NCI-H2107 treated with DMSO at 0.1 percent for 48 hours (cell line): ENCODE measurements around the gene MRPS26.
"Not testable (repeated sequence)": the region's sequence is repeated elsewhere in the genome, so short reads cannot be mapped to it uniquely, and the experiment has no call there.

Source experiments
- DNase-seq: peaks from one replicate; lab custom pipeline; 2025; ENCODE audit not compliant: unreplicated experiment; lab: John Stamatoyannopoulos, UW

Gene MRPS26

GRCh38 chr20:3072530-3073250, 26.8 kb downstream of the MRPS26 start:
- no peak for DNase-seq

DNA sequence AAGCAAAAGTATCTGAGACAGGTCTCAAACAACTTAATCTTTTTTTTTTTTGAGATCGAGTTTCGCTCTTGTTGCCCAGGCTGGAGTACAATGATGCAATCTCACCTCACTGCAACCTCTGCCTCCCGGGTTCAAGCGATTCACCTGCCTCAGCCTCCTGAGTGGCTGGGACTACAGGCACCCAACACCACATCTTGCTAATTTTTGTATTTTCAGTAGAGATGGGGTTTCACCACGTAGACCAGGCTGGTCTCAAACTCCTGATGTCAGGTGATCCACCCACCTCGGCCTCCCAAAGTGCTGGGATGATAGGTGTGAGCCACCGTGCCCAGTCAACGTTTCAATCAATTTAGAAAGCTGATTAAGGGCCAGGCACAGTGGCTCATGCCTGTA, 27.4 kb downstream of the MRPS26 start:
- peak; percentile 22 for DNase-seq

DNA sequence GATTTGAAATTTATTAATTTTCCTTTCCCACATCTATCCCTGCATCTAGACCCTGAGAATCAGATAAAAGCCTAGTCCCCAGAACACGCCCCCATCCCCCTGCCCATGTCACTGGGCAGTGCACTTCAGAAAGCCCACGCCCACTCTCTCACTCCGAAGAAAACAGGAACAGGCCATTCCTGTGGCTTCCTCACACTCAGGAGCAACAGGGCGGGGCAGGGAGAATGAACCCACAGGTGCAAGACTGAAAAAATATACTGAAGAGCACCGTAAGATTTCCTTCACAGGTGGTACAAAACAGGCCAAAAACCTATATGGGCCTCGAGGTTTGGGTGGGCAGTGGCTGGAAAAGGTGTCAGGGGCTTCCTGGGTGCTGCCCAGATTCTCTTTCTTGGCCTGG, 29.0 kb downstream of the MRPS26 start:
- DNase-seq = no peak

DNA sequence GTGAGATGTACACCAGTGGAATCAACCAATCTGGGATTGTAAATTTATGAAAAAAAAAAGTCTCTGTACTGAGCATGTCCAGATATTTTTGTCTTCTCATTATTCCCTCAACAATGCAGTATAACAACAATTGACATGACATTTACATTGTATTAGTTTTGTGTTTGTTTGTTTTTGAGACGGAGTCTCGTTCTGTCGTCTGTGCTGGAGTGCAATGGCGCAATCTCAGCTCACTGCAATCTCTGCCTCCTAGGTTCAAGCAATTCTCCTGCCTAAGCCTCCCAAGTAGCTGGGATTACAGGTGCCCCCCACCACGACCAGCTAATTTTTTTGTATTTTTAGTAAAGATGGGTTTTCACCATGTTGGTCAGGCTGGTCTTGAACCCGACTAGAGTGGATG, 29.5 kb downstream of the MRPS26 start:
- DNase-seq = not testable (repeated sequence)

GRCh38 chr20:3077618-3078134, 31.8 kb downstream of the MRPS26 start:
- DNase-seq = no peak

GRCh38 chr20:3080939-3081388, 35.1 kb downstream of the MRPS26 start:
- DNase-seq = no peak

DNA sequence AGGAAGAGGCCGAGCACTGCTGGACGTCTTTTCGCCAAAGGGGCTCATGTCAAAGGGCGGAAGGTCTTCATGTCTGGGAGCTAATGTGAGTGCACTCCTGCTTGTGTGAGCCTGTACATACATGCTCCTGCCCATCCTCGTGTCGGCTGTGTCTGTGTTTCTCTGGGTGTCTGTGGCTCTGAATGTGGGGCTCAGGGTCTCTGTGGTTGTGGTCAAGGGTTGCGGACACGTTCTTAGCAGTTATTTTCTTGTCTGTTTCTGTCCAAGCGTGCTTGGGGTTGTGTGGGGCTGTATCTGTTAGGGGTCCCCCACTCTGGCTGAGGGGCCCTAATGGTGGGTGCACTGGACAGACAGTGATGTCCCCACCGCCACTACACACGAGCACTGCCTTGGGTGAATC, 35.8 kb downstream of the MRPS26 start:
- DNase-seq = no peak

GRCh38 chr20:3082306-3082951, 36.6 kb downstream of the MRPS26 start:
- no peak for DNase-seq

GRCh38 chr20:3082955-3083952, 37.4 kb downstream of the MRPS26 start:
- DNase-seq = no peak

DNA sequence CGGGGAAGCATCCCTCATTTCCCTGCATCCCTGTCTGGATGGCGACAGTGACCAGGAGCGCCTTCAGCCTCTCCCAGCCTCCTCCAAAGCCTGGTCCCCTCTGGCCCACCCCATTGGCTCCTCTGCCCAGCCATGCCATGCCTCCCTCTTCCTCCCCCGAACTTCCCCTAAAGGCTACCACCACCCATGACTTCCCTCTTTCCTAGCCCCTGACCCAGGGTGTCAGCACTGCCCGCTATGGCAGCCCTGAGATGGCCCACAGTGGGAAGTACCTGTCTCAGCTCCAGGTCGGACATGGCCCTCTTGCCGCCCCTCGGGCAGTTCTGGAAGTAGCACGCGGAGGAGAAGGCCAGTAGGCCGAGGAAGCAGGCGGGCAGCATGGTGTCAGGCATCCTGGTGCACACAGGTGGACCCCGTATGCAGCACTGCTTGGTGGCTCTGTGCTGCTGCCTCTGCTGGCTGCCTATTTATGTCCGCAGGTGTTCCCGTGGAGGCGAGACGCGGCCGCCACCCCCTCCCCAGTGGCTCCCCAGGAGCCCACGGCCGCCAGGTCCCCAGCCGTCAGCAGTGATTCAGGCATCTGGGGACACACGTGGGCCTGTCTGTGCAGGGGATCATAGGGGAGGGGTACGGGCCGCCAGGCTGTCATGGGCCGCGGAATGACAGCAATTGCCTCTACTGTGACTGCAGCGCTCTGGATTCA, 38.6 kb downstream of the MRPS26 start, which contains the start of gene AVP:
Gene AVP, minus strand, starts transcription at position 442 of the 703 bp plus-strand sequence. Its CDS starts 50 bp downstream, at position 392.
- DNase-seq = no peak

GRCh38 chr20:3084986-3085360, 39.1 kb downstream of the MRPS26 start:
- no peak for DNase-seq

- DNase-seq = no peak
These were observed 39.8 kb downstream of the MRPS26 start for GRCh38 chr20:3085571-3086072.

- DNase-seq = no peak
These were observed 42.2 kb downstream of the MRPS26 start for GRCh38 chr20:3088031-3088430.

GRCh38 chr20:3090565-3090964, 44.7 kb downstream of the MRPS26 start:
- no peak for DNase-seq

DNA sequence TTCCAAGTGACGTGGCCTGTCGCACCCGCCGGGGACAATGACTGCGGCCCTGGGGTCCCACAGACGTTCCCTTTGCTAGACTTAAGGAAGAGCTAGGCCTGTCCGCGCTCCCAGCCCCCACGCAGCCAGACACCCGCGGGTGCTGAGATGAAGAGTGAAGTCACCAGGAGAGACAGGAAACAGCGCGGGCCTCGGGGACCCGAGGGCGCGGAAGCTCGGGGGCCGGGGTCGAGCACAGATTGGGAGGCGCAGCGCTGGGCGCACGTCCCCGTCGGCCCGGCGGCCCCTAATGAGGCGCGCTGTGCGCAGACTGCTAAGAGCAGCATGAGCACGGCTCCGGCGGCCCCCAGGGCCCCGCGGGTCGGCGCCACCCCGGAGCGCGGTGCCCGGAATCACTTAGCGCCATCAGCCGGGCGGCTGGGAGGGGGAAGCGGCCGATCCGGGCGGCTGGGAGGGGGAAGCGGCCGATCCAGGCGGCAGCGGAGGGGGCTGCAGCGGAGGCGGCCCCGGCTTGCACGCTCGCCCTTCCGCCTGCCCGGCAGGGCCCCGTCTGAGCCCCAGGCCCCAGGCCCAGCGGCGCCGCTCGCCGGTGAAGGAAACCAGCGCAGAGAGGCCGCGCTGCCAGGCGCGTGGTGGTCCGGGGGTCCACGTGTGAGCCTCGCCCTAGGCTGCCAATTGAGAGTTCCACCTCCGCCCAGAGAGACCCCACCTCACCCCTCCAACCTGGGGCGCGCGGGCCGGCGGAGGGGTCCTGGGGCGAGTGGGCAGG, 46.9 kb downstream of the MRPS26 start:
- DNase-seq = no peak

GRCh38 chr20:3093861-3094361, 48.1 kb downstream of the MRPS26 start:
- DNase-seq = no peak

DNA sequence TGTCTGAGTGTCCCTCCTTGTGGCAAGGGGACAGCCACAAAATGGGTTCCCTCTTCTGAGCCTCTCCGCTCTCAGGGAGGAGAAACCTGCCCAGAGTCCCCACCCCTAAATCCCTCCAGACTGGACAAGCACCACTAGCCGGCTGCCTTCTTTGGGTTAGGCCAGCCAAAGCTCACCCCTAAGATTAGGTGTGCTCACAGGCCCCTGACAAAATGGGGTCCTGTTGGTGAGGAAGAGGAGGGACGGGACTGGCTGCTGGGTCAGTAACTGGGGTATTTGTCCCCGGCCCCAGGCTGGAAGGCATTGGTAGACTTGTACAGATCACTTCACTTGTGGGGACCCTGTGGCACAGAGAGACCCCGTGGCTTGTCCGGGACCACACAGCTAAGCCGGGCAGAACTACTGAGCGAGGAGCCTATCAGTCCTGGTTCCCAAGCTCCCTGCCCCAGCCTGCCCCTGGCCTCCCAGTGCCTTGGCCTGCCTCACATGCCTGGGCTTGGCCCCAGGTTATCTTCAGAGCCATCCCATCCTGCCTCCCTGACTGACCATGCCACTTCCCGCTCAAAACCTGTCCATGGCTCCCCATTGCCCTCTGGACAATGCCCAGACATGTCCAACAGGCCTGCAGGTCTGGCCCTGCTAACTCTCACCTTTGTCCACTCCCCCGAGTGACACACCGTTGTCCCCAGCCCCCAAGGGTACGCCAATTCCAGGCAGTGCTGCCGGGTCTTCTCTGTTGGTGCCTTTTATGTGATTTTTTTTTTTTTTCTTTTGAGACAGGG, 49.2 kb downstream of the MRPS26 start:
- no peak for DNase-seq
